Liver (tissue), 3 donors: ENCODE results near the gene IGF1.

ENCODE experiments used
- ATF3 ChIP-seq: IDR thresholded peaks from 2 replicates; pipeline ENCODE4 v1.6.1; 2016; ENCODE audit warnings: antibody characterized with exemption
- CTCF ChIP-seq: fragments of 150-350 bp; IDR thresholded peaks from 2 replicates; pipeline ENCODE4 v1.5.1; 2017; ENCODE audit warnings: improper control_type of control experiment, low read depth, low read length; ENCODE audit not compliant: missing input control
- EGR1 ChIP-seq, 2 donors: IDR thresholded peaks; 2 replicates each; pipeline ENCODE4 v1.6.1; 2016 to 2018; ENCODE audit warnings: antibody characterized with exemption in 2 of 2, low read depth in 2 of 2
- FOXA1 ChIP-seq: IDR thresholded peaks from 2 replicates; pipeline ENCODE4 v1.6.1; 2016; ENCODE audit warnings: antibody characterized with exemption
- GABPA ChIP-seq, 2 donors: IDR thresholded peaks in 1 of 2; conservative IDR thresholded peaks in 1 of 2; 2 replicates each; pipeline ENCODE4 v1.6.1; 2016; ENCODE audit warnings: antibody characterized with exemption in 2 of 2, mild to moderate bottlenecking in 1 of 2, moderate library complexity in 1 of 2
- JUND ChIP-seq, 2 donors: IDR thresholded peaks; 2 replicates each; pipeline ENCODE4 v1.6.1; 2016; ENCODE audit warnings: antibody characterized with exemption in 2 of 2
- RAD21 ChIP-seq, 2 donors: IDR thresholded peaks; 2 replicates each; pipeline ENCODE4 v1.6.1; 2016; ENCODE audit warnings: antibody characterized with exemption in 2 of 2, mild to moderate bottlenecking in 2 of 2
- SP1 ChIP-seq: IDR thresholded peaks from 2 replicates; pipeline ENCODE4 v1.6.1; 2018; ENCODE audit warnings: antibody characterized with exemption, mild to moderate bottlenecking
- TAF1 ChIP-seq: conservative IDR thresholded peaks from 2 replicates; pipeline ENCODE4 v1.6.1; 2016; ENCODE audit warnings: antibody characterized with exemption, mild to moderate bottlenecking
- YY1 ChIP-seq: IDR thresholded peaks from 2 replicates; pipeline ENCODE4 v1.6.1; 2016; ENCODE audit warnings: antibody characterized with exemption, mild to moderate bottlenecking
- ZBTB33 ChIP-seq: IDR thresholded peaks from 2 replicates; pipeline ENCODE4 v1.6.1; 2016; ENCODE audit warnings: antibody characterized with exemption
- TF ChIP-seq, protein P1 (sequence below): IDR thresholded peaks from 2 replicates; pipeline ENCODE4 v1.6.1; 2016; ENCODE audit warnings: antibody characterized with exemption
- TF ChIP-seq, protein P2 (sequence below): IDR thresholded peaks from 2 replicates; pipeline ENCODE4 v1.6.1; 2016; ENCODE audit warnings: antibody characterized with exemption, mild to moderate bottlenecking
- donor health status: healthy.
- donor health status: healthy.

GRCh38 chr12:102498471-102498870 is 18.1 kb upstream of the IGF1 start:
- TF ChIP-seq, protein P1, sequence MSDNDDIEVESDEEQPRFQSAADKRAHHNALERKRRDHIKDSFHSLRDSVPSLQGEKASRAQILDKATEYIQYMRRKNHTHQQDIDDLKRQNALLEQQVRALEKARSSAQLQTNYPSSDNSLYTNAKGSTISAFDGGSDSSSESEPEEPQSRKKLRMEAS: no peak
- TF ChIP-seq CTCF: no peak
- TF ChIP-seq ATF3: no peak
- TF ChIP-seq, protein P2, sequence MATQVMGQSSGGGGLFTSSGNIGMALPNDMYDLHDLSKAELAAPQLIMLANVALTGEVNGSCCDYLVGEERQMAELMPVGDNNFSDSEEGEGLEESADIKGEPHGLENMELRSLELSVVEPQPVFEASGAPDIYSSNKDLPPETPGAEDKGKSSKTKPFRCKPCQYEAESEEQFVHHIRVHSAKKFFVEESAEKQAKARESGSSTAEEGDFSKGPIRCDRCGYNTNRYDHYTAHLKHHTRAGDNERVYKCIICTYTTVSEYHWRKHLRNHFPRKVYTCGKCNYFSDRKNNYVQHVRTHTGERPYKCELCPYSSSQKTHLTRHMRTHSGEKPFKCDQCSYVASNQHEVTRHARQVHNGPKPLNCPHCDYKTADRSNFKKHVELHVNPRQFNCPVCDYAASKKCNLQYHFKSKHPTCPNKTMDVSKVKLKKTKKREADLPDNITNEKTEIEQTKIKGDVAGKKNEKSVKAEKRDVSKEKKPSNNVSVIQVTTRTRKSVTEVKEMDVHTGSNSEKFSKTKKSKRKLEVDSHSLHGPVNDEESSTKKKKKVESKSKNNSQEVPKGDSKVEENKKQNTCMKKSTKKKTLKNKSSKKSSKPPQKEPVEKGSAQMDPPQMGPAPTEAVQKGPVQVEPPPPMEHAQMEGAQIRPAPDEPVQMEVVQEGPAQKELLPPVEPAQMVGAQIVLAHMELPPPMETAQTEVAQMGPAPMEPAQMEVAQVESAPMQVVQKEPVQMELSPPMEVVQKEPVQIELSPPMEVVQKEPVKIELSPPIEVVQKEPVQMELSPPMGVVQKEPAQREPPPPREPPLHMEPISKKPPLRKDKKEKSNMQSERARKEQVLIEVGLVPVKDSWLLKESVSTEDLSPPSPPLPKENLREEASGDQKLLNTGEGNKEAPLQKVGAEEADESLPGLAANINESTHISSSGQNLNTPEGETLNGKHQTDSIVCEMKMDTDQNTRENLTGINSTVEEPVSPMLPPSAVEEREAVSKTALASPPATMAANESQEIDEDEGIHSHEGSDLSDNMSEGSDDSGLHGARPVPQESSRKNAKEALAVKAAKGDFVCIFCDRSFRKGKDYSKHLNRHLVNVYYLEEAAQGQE: no peak
- no peak for TF ChIP-seq FOXA1
- TF ChIP-seq GABPA (IDR thresholded peaks at IDR 0.05 in 1 of 2, conservative IDR thresholded peaks at IDR 0.05 in 1 of 2): no peak
- TF ChIP-seq YY1: no peak
- no peak for TF ChIP-seq TAF1
- no peak for TF ChIP-seq RAD21 (IDR thresholded peaks at IDR 0.05)
- TF ChIP-seq ZBTB33: no peak
- TF ChIP-seq EGR1 (IDR thresholded peaks at IDR 0.05; ENCODE audit: low read depth in 2 of 2): no peak
- no peak for TF ChIP-seq JUND (IDR thresholded peaks at IDR 0.05)
- no peak for TF ChIP-seq SP1
